ENCODE measurements around the gene COL8A2. TPM values are rescaled to one million over a fixed set of nuclear protein-coding genes. Genes with fewer than 3 reads are reported as not detected.

Gene COL8A2
- total RNA-seq, 2 donors from 2014 or later: 0.18 to 0.40 TPM

- Histone ChIP-seq H3K27me3 (ENCODE audit: control insufficient read depth, insufficient read depth, low read length, poor library complexity, severe bottlenecking) (no peaks in the 10 kb centered on the region), H3K4me3 (ENCODE audit: low read length) (no peak overlapping the region), H3K4me1 (ENCODE audit: control insufficient read depth, insufficient read depth, low read length) (no peaks in the 10 kb centered on the region), H3K9ac (ENCODE audit: extremely low read depth, low read length, poor library complexity, severe bottlenecking) (no peak overlapping the region), H3K36me3 (ENCODE audit: control insufficient read depth, insufficient read depth, low read length) (peaks cover 84% of the 10 kb centered on the region), H3K27ac (ENCODE audit: low read depth, low read length) (no peak overlapping the region), H3K9me3 (ENCODE audit: control insufficient read depth, low read length) (no peaks in the 10 kb centered on the region)
- peaks cover 66% of the 10 kb centered on the region for H3K36me3 Mint-ChIP-seq (ENCODE audit: low read depth)
- DNase-seq: no peak
- H3K27ac Mint-ChIP-seq: no peak overlapping the region
- WGBS, 2 experiments (ENCODE audit: insufficient coverage in 1 of 2, insufficient read length in 1 of 2): 93 to 98% methylated on average over 18 to 21 of the region's 21 CpGs
- peaks cover 13% of the 10 kb centered on the region for H3K4me1 Mint-ChIP-seq
- TF ChIP-seq CTCF (conservative IDR thresholded peaks at IDR 0.05): no peak
- no peak overlapping the region for H3K4me3 Mint-ChIP-seq
- no peaks in the 10 kb centered on the region for H3K9me3 Mint-ChIP-seq
- H3K27me3 Mint-ChIP-seq (ENCODE audit: insufficient read depth): no peaks in the 10 kb centered on the region
Observed at GRCh38 chr1:36172017-36172747, 47.2 kb upstream of the COL8A2 start.

DNA sequence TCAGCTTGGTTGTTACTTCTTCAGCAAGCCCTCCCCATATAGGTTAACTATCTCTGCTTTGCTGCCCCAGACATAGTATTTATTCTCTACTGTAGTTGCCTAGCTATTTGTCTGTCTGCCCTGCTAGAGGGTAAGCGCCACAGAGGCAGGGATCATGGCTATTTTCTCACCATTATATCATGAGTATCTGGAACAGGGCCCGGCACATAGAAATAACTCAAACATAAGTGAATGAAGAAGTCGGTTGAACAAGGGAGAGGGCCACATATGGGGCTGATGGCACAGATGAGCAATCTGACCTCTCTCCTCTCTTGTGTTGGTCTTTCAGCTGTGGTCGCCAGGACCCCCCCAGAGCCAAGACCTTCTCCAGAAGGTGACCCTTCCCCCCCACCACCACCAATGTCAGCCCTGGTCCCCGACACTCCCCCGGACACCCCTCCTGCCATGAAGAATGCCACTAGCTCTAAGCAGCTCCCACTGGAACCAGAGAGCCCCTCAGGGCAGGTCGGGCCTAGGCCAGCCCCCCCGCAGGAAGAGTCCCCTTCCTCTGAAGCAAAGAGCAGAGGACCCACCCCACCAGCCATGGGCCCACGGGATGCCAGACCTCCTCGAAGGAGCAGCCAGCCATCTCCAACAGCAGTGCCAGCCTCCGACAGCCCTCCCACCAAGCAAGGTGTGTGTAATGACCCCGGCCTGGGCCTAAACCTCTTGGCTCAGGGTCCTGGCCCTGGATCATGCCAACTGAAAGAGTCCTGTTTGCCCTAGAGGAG lies 45.8 kb upstream of the COL8A2 start:
- WGBS, 2 experiments (ENCODE audit: insufficient coverage in 1 of 2, insufficient read length in 1 of 2): 94 to 100% methylated on average over 2 to 12 of the region's 12 CpGs
- H3K9me3 ChIP-seq (ENCODE audit: control insufficient read depth, low read length): no peaks in the 10 kb centered on the region
- no peak for TF ChIP-seq CTCF (conservative IDR thresholded peaks at IDR 0.05)
- Mint-ChIP-seq H3K36me3 (ENCODE audit: low read depth) (peaks cover 64% of the 10 kb centered on the region), H3K4me3 (no peak overlapping the region), H3K9me3 (no peaks in the 10 kb centered on the region), H3K27ac (no peak overlapping the region), H3K4me1 (peaks cover 24% of the 10 kb centered on the region), H3K27me3 (ENCODE audit: insufficient read depth) (no peaks in the 10 kb centered on the region)
- H3K4me1 ChIP-seq (ENCODE audit: control insufficient read depth, insufficient read depth, low read length): no peaks in the 10 kb centered on the region
- no peak overlapping the region for H3K4me3 ChIP-seq (ENCODE audit: low read length)
- H3K27ac ChIP-seq (ENCODE audit: low read depth, low read length): no peak overlapping the region
- H3K27me3 ChIP-seq (ENCODE audit: control insufficient read depth, insufficient read depth, low read length, poor library complexity, severe bottlenecking): no peaks in the 10 kb centered on the region
- H3K36me3 ChIP-seq (ENCODE audit: control insufficient read depth, insufficient read depth, low read length): peaks cover 75% of the 10 kb centered on the region
- DNase-seq: no peak
- no peak overlapping the region for H3K9ac ChIP-seq (ENCODE audit: extremely low read depth, low read length, poor library complexity, severe bottlenecking)

GRCh38 chr1:36168514-36168913 lies 43.5 kb upstream of the COL8A2 start:
- WGBS, 2 experiments (ENCODE audit: insufficient coverage in 1 of 2, insufficient read length in 1 of 2): 93 to 100% methylated on average over 1 to 3 of the region's 3 CpGs
- Histone ChIP-seq H3K27ac (ENCODE audit: low read depth, low read length) (no peak overlapping the region), H3K9ac (ENCODE audit: extremely low read depth, low read length, poor library complexity, severe bottlenecking) (no peak overlapping the region), H3K36me3 (ENCODE audit: control insufficient read depth, insufficient read depth, low read length) (peaks cover 69% of the 10 kb centered on the region), H3K9me3 (ENCODE audit: control insufficient read depth, low read length) (no peaks in the 10 kb centered on the region), H3K4me1 (ENCODE audit: control insufficient read depth, insufficient read depth, low read length) (no peaks in the 10 kb centered on the region), H3K4me3 (ENCODE audit: low read length) (no peak overlapping the region), H3K27me3 (ENCODE audit: control insufficient read depth, insufficient read depth, low read length, poor library complexity, severe bottlenecking) (no peaks in the 10 kb centered on the region)
- Mint-ChIP-seq H3K36me3 (ENCODE audit: low read depth) (peaks cover 56% of the 10 kb centered on the region), H3K9me3 (no peaks in the 10 kb centered on the region), H3K4me1 (peaks cover 21% of the 10 kb centered on the region), H3K4me3 (no peak overlapping the region), H3K27me3 (ENCODE audit: insufficient read depth) (no peaks in the 10 kb centered on the region), H3K27ac (no peak overlapping the region)
- no peak for TF ChIP-seq CTCF (conservative IDR thresholded peaks at IDR 0.05)
- DNase-seq: no peak

Measured in endodermal cell (in vitro differentiated cells).